NCI-H128 (cell line): ENCODE data around the gene NDUFA5.

Experiments used
- DNase-seq: peaks from one replicate; lab custom pipeline; 2025; ENCODE audit not compliant: unreplicated experiment; lab: John Stamatoyannopoulos, UW

NDUFA5 gene

DNA sequence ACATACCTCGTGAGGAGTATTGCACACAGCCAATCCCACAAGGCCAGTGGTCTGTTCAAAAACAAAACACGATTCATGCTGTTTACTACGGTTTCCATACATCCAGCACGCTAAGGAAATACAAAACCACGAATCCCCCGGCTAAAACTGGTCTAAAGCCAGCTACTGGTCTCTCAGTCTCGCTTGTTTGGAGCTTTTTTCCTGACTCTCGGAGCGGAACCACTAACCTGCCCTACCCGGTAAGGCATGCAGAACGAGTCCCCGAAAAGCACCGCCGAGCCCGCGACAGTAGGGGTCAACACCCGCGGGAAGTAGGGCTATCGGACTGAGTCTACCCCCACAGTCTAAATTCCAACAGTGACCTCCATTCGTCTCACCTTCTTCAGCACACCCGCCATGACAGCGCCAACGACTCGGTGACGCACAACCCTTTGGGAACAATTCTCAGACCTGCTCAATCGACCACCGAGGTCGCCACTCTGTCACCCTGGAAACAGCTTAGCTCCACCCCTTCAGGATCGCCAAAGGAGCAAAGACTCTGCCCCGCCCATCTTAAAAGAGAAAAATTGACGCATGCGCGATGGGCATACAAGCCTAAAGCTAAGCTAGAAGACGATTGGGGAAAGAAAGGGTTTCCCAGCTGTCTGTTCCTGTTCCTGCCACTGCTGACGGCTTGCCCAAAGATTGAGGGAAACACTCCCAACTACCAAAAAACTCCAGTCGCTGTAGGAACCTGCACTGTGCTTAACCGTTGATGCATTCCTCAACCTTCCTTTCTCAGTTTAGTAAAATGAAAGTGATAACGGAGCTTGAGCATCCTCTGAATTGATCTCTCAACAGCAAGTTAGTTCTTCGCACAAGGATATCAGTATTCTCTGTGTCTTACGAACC is at the start of gene NDUFA5:
Gene NDUFA5, minus strand, starts transcription at position 421 of the 891 bp plus-strand sequence. Its CDS starts 23 bp downstream, at position 398.
- DNase-seq = peak; percentile 99

DNA sequence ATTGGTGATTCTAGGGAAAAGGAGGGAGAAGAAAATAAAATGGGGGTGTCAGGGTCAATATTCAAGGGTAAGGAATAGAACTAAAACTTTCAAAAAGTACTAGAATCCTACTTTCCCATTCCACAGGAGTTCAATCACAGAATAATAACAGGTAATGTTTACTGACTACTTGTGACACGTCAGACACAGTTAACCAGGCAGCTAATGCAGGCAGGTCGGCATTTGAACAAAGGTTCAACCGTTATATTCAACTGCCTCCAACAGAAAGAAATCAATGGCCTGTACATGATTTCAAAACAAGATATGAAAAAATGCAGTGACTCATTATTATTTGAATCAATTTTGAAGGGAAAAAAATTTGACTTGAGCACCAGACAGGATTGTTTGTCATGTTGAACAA is 47.1 kb upstream of the NDUFA5 start:
- DNase-seq = no peak

GRCh38 chr7:123602648-123603047 is 45.0 kb upstream of the NDUFA5 start:
- no peak for DNase-seq

GRCh38 chr7:123601530-123601929 is 43.9 kb upstream of the NDUFA5 start, which contains the start of gene ASB15:
Gene ASB15, plus strand, starts transcription at chr7:123601821. Its CDS starts 12,682 bp downstream, at chr7:123614503.
- no peak for DNase-seq

DNA sequence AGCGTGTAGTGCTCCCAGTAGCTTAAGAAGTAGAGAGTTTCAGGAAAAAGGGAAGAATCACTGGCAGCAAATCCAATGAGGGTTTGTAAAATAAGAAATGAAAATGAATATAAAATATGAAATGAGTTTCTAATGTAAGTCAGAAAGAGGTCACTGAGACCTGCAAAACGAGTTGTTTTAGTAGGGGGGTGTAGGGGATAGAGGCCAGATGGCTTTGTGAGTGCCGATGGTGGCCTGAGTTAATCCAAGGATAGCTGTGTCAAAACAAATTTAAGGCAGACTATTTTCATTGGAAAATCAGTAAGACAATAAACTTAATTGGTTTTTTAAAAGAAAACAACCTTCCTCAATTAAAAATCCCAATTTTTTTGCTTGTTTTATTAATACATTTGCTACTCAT is 43.3 kb upstream of the NDUFA5 start:
- DNase-seq = no peak

GRCh38 chr7:123599766-123600165 is 42.1 kb upstream of the NDUFA5 start:
- DNase-seq = no peak

- no peak for DNase-seq
Measured at GRCh38 chr7:123598657-123599056, 41.0 kb upstream of the NDUFA5 start.

DNA sequence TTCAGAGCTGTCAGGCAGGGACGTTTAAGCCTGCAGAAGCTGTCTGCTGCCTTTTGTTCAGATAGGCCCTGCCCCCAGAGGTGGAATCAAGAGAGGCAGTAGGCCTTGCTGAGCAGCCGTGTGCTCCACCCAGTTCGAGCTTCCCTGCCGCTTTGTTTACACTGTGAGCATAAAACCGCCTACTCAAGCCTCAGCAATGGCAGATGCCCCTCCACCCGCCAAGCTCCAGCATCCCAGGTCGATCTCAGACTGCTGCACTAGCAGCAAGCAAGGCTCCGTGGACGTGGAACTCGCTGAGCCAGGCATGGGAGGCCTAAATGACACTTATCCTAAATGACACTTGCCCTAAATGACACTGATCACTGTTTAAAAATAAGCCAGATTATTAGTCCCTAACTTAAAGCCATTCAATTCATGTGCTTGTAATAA is 37.2 kb upstream of the NDUFA5 start:
- DNase-seq = peak; percentile 19

- DNase-seq = no peak
Measured at GRCh38 chr7:123588376-123588775, 30.8 kb upstream of the NDUFA5 start.

GRCh38 chr7:123583821-123584220 is 26.2 kb upstream of the NDUFA5 start:
- DNase-seq = no peak

GRCh38 chr7:123581162-123581459 is 23.5 kb upstream of the NDUFA5 start:
- no peak for DNase-seq

GRCh38 chr7:123580406-123581161 is 23.0 kb upstream of the NDUFA5 start:
- peak; percentile 29 for DNase-seq

GRCh38 chr7:123579416-123579815 is 21.8 kb upstream of the NDUFA5 start:
- DNase-seq = no peak

GRCh38 chr7:123573896-123574467 is 16.4 kb upstream of the NDUFA5 start:
- no peak for DNase-seq

DNA sequence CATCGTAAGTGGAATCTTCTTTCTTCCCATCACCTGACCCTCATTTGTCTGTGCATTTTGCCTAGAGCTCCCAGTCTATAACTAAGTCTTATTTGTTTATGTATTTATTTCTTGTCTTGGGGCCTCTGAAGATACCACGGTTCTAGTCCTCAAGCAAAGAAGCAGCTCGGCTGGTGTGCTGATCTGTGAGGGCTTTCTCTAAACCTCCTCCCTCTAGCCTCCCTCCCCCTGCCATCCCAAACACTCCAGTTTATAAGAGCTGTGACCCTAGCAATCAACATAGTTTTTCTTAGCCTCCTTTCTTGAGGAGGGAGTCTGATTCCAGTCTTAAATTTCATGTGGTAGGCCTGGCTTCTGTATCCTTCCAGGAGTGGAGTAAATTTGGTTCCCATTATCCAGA is 15.7 kb upstream of the NDUFA5 start:
- no peak for DNase-seq

DNA sequence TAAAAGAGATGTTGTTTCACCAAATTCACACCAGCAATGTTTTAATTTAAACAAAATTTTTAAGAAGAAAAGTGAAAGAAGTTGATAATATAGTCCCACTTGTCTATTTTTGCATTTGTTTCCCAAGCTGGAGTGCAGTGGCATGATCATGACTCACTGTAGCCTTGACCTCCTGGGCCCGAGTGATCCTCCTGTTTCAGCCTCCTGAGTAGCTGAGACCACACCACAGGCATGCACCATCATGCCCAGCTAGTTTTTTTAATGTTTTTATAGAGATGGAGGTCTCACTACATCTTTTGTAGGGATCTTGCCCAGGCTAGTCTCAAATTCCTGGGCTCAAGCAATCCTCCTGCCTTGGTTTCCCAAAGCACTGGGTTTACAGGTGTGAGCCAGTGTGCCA is 14.1 kb upstream of the NDUFA5 start:
- DNase-seq = no peak

GRCh38 chr7:123571187-123571586 is 13.6 kb upstream of the NDUFA5 start:
- DNase-seq = no peak

DNA sequence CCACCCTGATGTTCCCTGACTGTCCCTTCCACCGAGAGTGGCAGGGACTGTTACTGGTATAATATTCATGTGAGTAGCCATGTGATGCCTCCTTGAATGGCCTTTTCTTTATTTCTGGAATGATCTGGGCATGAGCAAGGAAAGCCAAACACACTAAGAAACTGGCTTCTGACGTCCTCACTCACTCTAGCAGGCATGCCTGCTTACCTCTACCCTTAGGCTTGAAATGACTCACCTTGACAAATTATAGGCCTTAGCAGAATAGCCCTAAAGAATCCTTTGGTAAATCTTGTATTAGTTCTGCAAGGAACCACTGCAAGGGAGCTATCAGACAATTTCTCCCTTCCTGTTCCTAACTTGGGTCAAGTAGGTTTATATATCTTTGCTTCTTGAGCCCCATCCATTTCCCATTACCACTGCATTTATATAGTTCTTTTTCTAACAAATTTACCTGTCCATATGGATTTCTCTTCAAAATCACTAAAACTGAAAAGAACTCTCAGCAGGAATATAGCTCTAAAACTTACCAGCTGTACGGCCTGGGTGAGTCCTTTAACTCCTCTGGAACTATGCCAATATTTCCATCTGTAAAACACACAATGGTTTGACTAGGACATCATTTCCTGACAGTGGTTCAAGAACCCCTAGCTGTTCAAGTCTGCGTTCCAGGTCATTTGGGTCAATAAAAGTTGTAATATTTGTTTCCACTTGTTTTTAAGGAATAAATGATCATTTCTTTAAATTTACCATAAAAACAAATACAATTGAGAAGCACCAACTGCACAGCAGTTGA is 13.0 kb upstream of the NDUFA5 start:
- DNase-seq = no peak

GRCh38 chr7:123569352-123570010 is 11.9 kb upstream of the NDUFA5 start:
- no peak for DNase-seq

DNA sequence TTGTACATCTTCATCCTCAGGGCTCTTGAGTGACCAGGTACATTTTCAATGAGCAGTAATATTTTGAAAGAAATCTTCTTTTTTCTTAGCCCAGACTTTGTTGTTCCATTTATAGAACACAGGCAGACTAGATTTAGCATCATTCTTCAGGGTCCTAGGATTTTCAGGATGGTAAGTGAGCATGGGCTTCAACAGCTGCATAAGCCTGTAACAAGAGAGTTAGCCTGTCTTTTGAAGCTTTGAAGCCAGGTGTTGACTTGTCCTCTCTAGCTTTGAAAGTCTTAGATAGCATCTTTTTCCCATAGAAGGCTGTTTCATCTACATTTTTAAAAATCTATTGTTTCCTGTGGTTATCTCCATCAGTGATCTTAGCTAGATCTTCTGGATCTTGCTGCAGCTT is 4.5 kb upstream of the NDUFA5 start:
- DNase-seq = no peak
